C4-2B (cell line): ENCODE results near the gene ZNF532.

Experiments
- ZFX ChIP-seq: fragments of 450-650 bp; IDR thresholded peaks from 2 replicates; pipeline ENCODE4 v1.6.1; 2017
- TF ChIP-seq, protein P1 (sequence below): fragments of 450-650 bp; conservative IDR thresholded peaks from 2 replicates; pipeline ENCODE4 v1.5.1; 2017; ENCODE audit warnings: mild to moderate bottlenecking

DNA sequence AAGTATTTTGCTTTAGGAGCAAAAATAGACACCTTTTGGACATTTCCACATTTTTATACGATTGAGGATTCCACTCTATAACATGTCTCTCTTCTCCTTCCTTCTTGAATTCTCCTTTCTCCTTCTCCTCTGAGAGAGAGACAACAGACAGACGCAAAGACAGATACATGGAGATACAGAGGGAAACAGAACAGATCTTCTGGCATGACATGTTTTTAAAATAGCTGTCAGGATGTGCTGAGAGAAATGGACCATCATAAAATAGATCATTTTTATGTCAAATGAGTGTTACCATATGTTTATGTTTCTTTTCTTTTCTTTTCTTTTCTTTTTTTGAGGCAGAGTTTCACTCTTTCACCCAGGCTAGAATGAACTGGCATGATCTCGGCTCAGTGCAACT is 44.4 kb upstream of the ZNF532 start:
- TF ChIP-seq, protein P1, sequence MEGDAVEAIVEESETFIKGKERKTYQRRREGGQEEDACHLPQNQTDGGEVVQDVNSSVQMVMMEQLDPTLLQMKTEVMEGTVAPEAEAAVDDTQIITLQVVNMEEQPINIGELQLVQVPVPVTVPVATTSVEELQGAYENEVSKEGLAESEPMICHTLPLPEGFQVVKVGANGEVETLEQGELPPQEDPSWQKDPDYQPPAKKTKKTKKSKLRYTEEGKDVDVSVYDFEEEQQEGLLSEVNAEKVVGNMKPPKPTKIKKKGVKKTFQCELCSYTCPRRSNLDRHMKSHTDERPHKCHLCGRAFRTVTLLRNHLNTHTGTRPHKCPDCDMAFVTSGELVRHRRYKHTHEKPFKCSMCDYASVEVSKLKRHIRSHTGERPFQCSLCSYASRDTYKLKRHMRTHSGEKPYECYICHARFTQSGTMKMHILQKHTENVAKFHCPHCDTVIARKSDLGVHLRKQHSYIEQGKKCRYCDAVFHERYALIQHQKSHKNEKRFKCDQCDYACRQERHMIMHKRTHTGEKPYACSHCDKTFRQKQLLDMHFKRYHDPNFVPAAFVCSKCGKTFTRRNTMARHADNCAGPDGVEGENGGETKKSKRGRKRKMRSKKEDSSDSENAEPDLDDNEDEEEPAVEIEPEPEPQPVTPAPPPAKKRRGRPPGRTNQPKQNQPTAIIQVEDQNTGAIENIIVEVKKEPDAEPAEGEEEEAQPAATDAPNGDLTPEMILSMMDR, result no peak
- no peak for TF ChIP-seq ZFX
